Coronary artery (tissue), 2 donors: ENCODE measurements around the gene AP3D1.

Experiments used
- DNase-seq: peaks from one replicate; pipeline ENCODE4 v3.0.0-alpha.2; 2017; ENCODE audit warnings: low spot score
- H3K27ac ChIP-seq, 2 donors: fragments of 200-600 bp; sonication (generic); one replicate each; pipeline ENCODE4 v1.5.1; 2016 to 2019
- H3K4me3 ChIP-seq: fragments of 200-600 bp; sonication (generic); 2 replicates; pipeline ENCODE4 v1.5.1; 2016; ENCODE audit warnings: mild to moderate bottlenecking, moderate library complexity
- CTCF ChIP-seq: fragments of 200-600 bp; sonication (generic); IDR thresholded peaks from one replicate; pipeline ENCODE4 v1.5.1; 2019; ENCODE audit warnings: antibody characterized with exemption

The AP3D1 gene

GRCh38 chr19:2180881-2181632 lies 29.7 kb upstream of the AP3D1 start:
- no peak overlapping the region for H3K4me3 ChIP-seq
- H3K27ac ChIP-seq, result no peak overlapping the region

GRCh38 chr19:2180114-2180513 lies 28.7 kb upstream of the AP3D1 start:
- no peak for DNase-seq
- TF ChIP-seq CTCF, result no peak
- Histone ChIP-seq H3K27ac (no peak overlapping the region), H3K4me3 (no peak overlapping the region)

More at GRCh38 chr19:2180881-2181632, 29.7 kb upstream of the AP3D1 start:
- no peak for DNase-seq
- no peak for TF ChIP-seq CTCF

GRCh38 chr19:2179095-2179494 lies 27.7 kb upstream of the AP3D1 start:
- DNase-seq, result no peak
- no peak overlapping the region for H3K27ac ChIP-seq
- TF ChIP-seq CTCF, result no peak
- no peak overlapping the region for H3K4me3 ChIP-seq

- TF ChIP-seq CTCF, result no peak
- Histone ChIP-seq H3K4me3 (no peak overlapping the region), H3K27ac (no peak overlapping the region)
- DNase-seq, result no peak
These were observed 25.1 kb upstream of the AP3D1 start for GRCh38 chr19:2176337-2176994.

GRCh38 chr19:2175742-2176141 lies 24.4 kb upstream of the AP3D1 start:
- TF ChIP-seq CTCF, result no peak
- DNase-seq, result no peak
- H3K27ac ChIP-seq, result no peak overlapping the region
- no peak overlapping the region for H3K4me3 ChIP-seq

- Histone ChIP-seq H3K27ac (no peak overlapping the region), H3K4me3 (no peak overlapping the region)
- TF ChIP-seq CTCF, result no peak
- no peak for DNase-seq
These were observed 22.6 kb upstream of the AP3D1 start for GRCh38 chr19:2173767-2174577.
